Measurements from ENCODE around the gene ATP2C2.

DNA sequence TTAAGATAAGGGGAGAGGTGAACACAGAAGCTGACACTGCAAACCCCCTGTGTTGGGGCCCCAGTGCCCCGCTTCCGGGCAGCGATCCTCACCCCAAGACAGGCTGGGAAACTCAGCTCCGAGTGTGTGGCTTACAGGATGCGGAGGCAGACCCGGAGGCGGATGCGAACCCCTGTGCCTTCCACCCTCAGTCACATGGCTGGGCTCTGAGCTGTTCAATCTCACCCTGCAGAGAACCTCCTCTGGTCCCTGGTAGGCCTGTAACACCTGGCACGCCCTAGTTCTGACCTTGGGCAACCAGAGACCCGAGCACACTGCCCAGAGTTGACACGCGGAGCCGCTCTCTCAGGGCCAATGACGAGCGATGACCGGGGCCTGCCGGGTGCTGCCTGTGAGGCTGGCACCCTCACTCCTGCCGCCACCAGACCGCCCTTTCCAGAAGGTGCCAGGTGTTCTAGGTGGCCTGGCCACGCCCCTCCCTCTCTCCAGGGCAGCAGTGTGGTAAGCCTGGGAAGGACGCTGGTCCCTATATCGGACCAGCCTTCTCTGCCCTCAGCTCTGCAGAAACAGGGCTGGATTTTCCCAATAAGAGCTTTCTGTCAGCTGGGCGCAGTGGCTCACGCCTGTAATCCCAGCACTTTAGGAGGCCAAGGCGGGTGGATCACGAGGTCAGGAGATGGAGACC is 112.9 kb downstream of the ATP2C2 start:
- TF ChIP-seq YY1 (IDR thresholded peaks at IDR 0.05; ENCODE audit: borderline replicate concordance in 1 of 3, control insufficient read depth in 1 of 3, extremely low read depth in 1 of 3, insufficient read depth in 3 of 3, insufficient read length in 1 of 3, insufficient replicate concordance in 2 of 3, low read depth in 1 of 3, low read length in 2 of 3): no peak
- no peak for TF ChIP-seq MCM5 (IDR thresholded peaks at IDR 0.05; ENCODE audit: low read depth)
- TF ChIP-seq, protein P1, sequence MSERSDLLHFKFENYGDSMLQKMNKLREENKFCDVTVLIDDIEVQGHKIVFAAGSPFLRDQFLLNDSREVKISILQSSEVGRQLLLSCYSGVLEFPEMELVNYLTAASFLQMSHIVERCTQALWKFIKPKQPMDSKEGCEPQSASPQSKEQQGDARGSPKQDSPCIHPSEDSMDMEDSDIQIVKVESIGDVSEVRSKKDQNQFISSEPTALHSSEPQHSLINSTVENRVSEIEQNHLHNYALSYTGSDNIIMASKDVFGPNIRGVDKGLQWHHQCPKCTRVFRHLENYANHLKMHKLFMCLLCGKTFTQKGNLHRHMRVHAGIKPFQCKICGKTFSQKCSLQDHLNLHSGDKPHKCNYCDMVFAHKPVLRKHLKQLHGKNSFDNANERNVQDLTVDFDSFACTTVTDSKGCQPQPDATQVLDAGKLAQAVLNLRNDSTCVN (CRISPR knock-in tag; IDR thresholded peaks at IDR 0.05): no peak
- no peak for TF ChIP-seq HDGF (IDR thresholded peaks at IDR 0.05)
- TF ChIP-seq, protein P2, sequence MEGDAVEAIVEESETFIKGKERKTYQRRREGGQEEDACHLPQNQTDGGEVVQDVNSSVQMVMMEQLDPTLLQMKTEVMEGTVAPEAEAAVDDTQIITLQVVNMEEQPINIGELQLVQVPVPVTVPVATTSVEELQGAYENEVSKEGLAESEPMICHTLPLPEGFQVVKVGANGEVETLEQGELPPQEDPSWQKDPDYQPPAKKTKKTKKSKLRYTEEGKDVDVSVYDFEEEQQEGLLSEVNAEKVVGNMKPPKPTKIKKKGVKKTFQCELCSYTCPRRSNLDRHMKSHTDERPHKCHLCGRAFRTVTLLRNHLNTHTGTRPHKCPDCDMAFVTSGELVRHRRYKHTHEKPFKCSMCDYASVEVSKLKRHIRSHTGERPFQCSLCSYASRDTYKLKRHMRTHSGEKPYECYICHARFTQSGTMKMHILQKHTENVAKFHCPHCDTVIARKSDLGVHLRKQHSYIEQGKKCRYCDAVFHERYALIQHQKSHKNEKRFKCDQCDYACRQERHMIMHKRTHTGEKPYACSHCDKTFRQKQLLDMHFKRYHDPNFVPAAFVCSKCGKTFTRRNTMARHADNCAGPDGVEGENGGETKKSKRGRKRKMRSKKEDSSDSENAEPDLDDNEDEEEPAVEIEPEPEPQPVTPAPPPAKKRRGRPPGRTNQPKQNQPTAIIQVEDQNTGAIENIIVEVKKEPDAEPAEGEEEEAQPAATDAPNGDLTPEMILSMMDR (IDR thresholded peaks at IDR 0.05 in 2 of 3, conservative IDR thresholded peaks at IDR 0.05 in 1 of 3; ENCODE audit: insufficient read depth in 2 of 3, low read depth in 1 of 3, low read length in 3 of 3): no peak
- TF ChIP-seq, protein P3, sequence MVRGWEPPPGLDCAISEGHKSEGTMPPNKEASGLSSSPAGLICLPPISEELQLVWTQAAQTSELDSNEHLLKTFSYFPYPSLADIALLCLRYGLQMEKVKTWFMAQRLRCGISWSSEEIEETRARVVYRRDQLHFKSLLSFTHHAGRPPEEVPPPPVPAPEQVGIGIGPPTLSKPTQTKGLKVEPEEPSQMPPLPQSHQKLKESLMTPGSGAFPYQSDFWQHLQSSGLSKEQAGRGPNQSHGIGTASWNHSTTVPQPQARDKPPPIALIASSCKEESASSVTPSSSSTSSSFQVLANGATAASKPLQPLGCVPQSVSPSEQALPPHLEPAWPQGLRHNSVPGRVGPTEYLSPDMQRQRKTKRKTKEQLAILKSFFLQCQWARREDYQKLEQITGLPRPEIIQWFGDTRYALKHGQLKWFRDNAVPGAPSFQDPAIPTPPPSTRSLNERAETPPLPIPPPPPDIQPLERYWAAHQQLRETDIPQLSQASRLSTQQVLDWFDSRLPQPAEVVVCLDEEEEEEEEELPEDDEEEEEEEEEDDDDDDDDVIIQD (CRISPR knock-in tag; IDR thresholded peaks at IDR 0.05): no peak
- TF ChIP-seq FOXA1 (IDR thresholded peaks at IDR 0.05; ENCODE audit: borderline replicate concordance): no peak
- TF ChIP-seq EP300 (IDR thresholded peaks at IDR 0.05; ENCODE audit: low read length): no peak

Measured in K562 (cell line).